GM19463 (cell line): ENCODE data around the gene KLC1.

Source experiments
- ATAC-seq: cut with Tn5 transposase; IDR thresholded peaks from one replicate; pipeline ENCODE4 v1.9.1; 2021; ENCODE audit warnings: mild to moderate bottlenecking, moderate library complexity; ENCODE audit not compliant: unreplicated experiment

KLC1 gene

GRCh38 chr14:103702497-103703432, 73.8 kb downstream of the KLC1 start:
- ATAC-seq, result no peak

GRCh38 chr14:103703433-103704385, 74.7 kb downstream of the KLC1 start:
- ATAC-seq, result no peak

DNA sequence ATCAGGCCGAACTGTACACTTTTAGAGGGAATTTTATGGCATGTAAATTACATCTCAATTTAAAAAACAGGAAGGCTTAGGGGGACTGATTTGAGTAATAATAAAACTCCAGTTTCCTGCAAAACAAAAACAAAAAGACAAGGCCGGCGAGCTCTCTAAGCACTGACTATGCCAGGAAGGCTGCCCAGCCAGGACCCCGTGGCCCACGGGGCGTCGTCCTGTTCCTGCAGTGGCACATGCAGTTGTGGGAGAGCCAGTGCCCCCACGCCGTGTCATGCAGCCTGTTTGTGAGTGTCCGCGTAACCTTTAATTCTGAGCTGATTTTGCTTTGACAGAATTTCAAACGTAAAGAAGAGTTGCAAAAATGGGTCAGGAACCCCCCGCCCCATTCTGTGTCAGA, 75.7 kb downstream of the KLC1 start:
- no peak for ATAC-seq

DNA sequence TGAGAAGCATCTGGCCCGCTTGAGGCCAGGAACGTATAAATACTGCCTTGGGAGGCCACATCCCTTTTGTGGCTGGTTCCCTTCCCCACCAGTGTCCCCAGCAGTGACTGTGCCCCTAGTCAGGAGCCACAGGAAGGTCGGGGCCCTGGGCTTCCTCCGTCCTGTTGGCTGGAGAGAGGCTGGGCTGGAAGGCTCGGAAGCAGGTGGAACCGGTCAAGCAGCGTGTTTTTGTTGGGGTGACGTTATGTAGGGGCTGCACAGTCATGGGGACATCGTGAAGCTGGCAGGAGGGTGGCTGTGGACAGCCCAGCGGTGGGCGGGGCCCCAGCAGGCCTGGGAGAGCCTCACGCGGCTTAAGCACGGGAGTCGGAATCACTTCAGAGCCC, 76.1 kb downstream of the KLC1 start:
- no peak for ATAC-seq

DNA sequence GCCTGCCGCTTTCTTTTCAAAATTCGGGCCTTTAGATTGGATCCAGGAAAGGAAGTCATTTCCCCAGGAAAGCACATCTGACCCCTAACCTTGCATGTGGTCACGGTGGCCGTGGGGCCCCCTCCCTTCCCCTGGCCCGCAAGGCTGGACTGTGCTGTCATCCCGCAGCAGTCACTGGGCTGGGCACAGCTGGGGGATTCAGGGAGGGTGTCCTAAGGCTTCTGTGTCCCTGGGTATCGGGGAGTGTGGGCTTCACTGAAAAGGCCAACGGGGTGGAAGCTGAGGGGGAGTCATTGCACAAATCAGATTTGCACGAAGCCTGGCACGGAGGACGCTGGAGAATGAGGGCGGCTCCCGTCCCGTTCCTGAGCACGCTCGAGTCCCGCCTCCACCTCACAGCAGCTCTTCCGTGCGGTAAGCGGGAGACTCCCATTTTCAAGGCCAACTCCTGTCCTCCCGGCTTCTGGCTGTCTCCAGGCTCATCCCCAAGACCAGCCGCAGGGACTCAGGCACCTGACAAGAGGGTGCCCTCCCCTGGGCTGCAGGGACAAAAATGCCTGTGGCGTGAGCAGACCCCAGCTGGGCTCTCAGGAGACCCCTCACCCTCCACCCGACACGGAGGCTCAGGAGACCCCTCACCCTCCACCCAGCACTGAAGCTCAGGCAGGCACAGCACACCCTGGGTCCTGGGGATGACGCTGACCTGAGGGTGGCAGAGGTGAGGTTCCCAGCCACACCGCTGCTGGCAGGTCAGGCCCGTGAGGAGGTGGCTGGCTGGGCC, 76.7 kb downstream of the KLC1 start:
- no peak for ATAC-seq

DNA sequence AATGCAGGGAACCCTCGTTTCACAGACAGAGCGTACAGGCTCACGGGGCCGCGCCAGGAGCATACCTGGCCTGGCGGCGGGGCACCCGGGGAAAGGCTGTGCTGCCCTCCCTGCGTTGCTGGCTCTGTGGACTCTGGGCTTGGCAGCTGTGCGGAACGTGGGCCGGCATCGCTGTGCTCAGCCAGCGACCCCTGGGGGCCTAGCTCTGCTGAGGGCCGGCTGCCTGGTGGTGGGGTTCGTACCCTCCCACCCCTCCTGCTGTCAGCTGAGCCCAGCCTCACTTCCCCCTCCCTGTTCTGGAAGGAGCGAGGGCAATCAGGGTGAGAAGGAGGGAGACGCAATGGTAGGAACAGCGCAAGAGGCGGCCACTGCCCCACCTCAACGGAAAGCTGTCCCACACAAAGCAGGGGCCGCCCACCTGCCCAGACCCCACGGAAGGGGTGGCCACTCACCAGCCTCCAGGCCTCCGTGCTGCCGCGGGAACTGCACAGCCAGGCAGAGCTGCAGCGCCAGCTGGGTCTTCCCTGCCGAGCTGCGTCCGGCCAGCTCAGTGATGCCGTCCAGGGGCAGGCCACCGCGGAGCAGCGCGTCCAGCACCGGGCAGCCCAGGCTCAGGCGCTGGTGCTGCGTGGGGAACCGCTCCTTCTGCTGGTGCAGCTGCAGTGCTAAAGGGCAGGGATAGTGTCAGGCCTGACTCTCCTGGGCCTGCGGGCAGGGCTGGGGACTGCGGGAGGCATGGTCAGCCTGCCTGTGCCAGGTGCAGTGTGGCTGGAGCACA, 77.7 kb downstream of the KLC1 start:
- ATAC-seq, result no peak

DNA sequence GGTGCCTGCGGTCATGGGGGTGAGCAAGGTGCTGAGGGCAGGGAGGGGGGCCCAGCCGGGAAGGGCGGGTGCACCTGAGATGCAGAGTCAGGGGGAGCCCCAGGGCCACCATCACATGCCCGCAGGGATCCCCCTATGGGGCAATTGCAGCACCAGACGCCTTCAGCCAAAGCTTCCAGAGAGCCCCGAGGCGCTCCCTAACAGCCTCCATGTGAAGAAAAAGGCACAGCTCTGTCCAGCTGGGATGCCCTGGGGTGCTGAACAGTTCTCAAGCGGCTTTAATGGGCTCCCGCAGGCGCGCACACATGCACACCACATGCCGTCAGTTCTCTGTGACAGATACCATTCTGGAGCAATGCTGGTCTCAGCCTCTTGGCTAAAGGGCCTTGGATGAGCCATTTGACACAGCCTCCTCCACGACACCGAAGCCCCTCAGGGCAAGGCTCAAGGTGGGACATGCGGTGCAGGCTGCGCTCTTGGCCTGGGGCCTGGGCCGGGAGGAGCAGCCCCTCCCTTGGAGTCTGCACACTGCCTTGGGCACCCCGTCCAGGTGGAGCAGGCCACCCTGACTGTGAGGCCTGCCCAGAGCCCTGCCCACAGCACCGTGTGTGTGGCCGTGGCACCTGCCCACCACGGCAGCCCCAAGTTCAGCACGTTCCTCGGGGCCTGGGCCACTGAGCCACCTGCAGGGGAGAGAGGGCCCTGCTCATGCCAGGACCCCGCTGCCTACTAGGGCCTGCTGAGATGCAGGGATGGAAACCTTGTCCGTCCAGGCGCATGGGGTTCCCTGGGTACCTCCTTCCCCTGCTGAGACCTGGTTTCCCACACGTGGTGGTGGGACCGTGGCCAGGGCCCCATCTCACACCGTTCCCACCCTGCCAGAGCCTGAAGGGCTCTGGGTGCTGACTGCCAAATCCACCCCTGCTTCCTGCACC, 78.6 kb downstream of the KLC1 start:
- no peak for ATAC-seq

GRCh38 chr14:103708750-103709187, 79.8 kb downstream of the KLC1 start:
- no peak for ATAC-seq

DNA sequence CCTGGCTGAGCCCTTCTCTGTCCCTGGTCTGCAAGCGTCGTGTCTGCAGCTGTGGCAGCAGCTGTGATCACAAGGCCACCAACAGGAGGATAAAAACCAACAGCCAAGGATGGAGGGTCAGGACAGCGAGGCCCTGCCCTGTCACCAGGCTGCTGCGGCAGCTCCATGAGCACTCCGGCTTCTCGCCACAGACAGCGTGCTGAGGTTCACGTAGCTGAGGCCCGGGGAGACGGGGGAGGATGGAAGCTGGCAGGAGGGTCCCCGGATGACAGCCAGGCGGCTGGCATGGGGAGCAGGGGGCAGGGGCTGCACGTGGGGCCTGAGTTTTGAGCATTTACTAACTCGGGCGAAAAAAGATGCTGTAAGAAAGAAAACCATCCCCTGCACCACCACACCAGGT, 80.8 kb downstream of the KLC1 start:
- ATAC-seq, result no peak

DNA sequence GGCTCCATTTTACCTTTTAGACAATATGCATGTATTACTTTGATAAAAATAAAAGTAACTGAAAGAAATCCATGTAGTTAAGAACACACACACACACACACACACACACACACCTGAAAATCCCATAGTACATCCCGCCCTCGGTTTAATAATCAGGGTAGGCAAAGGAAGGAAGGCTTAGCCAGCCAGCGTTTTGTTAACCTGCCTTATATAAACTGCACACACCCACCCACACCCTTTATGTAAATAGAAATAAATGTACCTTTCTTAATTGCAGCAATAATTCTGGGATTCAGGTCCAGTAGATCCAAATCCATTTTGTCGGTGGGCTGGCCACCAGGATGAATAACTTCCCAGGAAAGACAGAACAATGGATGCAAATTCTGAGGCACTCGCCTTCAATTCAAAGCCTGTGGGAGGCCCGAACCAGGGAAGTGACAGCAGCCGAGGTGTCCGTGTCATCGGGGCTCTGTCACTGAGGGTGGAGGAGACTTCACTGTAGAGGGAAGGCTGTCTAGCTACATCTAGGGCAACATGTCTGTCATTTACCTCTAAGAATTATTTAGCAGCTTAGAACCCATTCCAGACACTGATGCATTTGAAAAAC, 81.9 kb downstream of the KLC1 start:
- ATAC-seq, result no peak

GRCh38 chr14:103711516-103712431, 82.8 kb downstream of the KLC1 start:
- ATAC-seq, result no peak

- no peak for ATAC-seq
These were observed 83.7 kb downstream of the KLC1 start for GRCh38 chr14:103712633-103713247.

DNA sequence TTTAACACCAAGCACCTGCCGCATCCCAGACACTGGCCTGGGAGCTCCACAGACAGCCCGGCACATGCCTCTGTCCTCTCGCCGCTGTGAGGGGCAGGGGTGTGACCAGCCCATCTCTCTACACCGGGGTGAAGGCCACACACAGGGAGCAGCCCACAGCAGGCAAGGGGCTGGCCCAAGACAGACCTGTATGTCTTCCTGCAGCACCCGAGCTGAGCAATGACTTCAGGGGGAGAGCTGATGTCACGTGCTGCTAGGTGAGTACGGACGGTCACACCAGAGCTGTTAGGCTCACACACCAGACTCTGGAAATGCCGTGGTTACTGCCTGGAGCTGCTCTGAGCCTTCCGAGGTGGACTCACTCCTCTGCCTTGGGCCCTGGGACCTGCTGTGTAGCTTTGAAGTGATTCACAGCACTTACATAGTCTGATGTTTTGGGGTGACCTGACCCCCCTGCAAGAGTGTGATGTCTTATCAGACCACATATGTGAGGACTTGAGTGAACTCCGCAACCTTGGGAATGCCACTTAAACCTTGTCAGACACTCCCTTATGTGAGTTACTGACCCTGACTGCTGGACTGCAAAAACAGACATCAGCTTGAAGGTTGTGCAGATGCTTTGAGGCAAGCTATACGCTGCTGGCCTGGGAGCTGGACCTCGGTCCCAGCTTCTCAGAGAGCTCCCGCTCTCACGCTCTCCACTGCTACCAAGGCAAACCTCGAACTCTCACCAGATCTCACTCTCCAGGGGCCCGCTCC, 84.5 kb downstream of the KLC1 start:
- no peak for ATAC-seq

DNA sequence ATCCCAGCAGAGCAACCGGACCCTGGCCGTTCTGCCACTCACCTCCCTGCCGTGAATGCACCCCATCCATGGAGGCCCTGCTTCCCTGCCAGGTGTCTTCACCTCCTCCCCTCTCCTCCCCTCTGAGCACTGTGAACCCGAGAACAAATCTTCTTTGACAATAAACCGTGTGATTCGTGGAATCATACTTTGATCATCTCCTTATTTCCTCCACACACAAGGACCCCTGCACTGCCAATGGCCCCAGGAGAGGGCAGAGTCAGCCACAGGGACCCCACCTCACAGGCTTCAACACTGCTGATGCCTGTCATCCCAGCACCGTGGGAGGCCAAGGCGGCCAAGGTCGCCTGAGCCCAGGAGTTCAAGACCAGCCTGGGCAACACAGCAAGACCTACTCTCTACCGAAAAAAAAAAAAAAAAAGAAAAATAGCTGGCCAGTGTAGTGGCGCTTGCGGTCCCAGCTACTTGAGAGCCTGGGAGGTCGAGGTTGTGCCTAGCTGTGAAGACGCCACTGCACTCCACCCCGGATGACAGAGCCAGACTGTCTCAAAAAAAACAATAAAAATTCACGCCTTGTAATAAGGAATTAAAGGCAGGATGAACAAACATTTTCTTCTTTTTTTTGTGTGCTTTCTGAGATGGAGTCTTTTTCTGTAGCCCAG, 85.2 kb downstream of the KLC1 start:
- no peak for ATAC-seq

DNA sequence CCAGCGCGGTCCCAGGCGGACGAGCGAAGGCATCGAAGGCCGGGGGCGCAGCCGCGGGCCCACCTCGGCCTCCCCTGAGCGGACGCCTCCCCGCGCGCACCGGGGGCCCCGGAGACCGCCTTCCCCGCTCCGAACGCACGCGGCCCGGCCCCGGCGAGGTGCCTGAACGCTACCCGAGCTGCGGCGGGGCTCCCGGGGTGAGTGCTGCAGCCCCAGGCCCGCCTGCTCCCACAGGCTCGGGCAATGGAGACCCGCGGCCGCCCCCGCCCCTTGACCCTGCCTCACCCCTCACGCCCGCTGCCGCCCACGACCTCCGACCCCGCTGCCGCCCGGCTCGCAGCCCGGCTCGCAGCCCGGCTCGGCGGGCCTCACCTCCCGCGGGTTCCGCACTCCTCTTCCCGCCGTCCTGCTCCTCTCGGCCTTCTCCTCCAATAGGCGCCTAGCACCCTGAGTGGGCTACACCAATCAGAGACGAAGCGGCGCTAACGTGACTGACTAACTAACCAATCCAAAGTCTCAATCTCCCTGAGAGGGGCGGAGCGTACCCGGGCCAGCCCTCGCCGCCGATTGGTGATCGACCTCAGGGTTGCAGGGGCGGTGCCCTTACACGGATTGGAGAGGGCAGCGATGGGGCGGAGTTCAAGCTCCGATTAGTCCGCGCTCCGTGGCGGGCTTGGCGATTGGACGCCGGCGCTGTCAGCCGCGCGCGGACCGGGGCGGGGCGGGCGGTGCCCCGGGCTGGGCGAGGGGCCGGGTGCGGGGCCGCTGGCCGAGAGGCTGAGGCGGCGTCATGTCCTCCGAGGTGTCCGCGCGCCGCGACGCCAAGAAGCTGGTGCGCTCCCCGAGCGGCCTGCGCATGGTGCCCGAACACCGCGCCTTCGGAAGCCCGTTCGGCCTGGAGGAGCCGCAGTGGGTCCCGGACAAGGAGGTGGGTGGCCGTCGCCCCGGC, 86.3 kb downstream of the KLC1 start, which contains the start of the genes XRCC3 and ZFYVE21:
XRCC3 (minus strand) TSS at position 400 of the 949 bp plus-strand sequence. CDS start 4,364 bp downstream, outside the sequence.
ZFYVE21 (plus strand) TSS at position 759 of the 949 bp plus-strand sequence; CDS start at position 791, 32 bp downstream.
- ATAC-seq, result peak; percentile 96
